PC-3 (cell line): Measurements from ENCODE around the gene HDAC8. TPM values are rescaled to one million over a fixed set of nuclear protein-coding genes. Genes with fewer than 3 reads are reported as not detected.
A peak's percentile ranks its signal among the peaks of the same experiment; 100 is the strongest.
"Not testable (repeated sequence)": the region's sequence is repeated elsewhere in the genome, so short reads cannot be mapped to it uniquely, and the experiment has no call there.

Experiments
- ATAC-seq: fragments of 200-7000 bp; cut with Tn5 transposase; 2 replicates; pipeline ENCODE4 v1.9.1; 2020; ENCODE audit warnings: mild to moderate bottlenecking, moderate library complexity
- BruUV-seq: library from RNA; stranded (reverse); fragments of 400-500 nt; replicated peaks from 2 replicates; lab custom pipeline; 2021; lab: Mats Ljungman, UMichigan
- CTCF ChIA-PET: fragments of 300-600 bp; sonication (Branson Sonifier 250); formaldehyde crosslinking; loops from one replicate; lab custom pipeline; 2022; ENCODE audit warnings: antibody characterized with exemption; lab: Charles Lee
- POLR2A ChIA-PET: fragments of 300-600 bp; sonication (Branson Sonifier 250); formaldehyde crosslinking; loops from one replicate; lab custom pipeline; 2022; ENCODE audit warnings: antibody characterized with exemption; ENCODE audit not compliant: unreplicated experiment; lab: Charles Lee
- DNase-seq: peaks from one replicate; pipeline ENCODE4 v3.0.0-alpha.2; 2015
- H2AFZ ChIP-seq: fragments of 300-600 bp; sonication (generic); 2 replicates; pipeline ENCODE4 v1.6.0; 2016; ENCODE audit warnings: antibody characterized with exemption, low read length
- H3F3A ChIP-seq: fragments of 300-600 bp; sonication (generic); one replicate; pipeline ENCODE4 v1.6.0; 2017; ENCODE audit warnings: antibody characterized with exemption, low read length, control low read depth, mild to moderate bottlenecking; ENCODE audit not compliant: unreplicated experiment
- H3K27ac ChIP-seq: fragments of 300-600 bp; sonication (generic); 2 replicates; pipeline ENCODE4 v1.5.1; 2016; ENCODE audit warnings: mild to moderate bottlenecking, low read length
- H3K27me3 ChIP-seq: fragments of 300-600 bp; sonication (generic); 2 replicates; pipeline ENCODE4 v1.6.1; 2016; ENCODE audit warnings: low read length, mixed read lengths
- H3K36me3 ChIP-seq: fragments of 300-600 bp; sonication (generic); 2 replicates; pipeline ENCODE4 v1.6.1; 2016; ENCODE audit warnings: low read depth, mixed run types, low read length, mixed read lengths
- H3K4me1 ChIP-seq: fragments of 300-600 bp; sonication (generic); 2 replicates; pipeline ENCODE4 v1.5.1; 2016; ENCODE audit warnings: low read length; ENCODE audit not compliant: insufficient read depth
- H3K4me2 ChIP-seq: fragments of 300-600 bp; sonication (generic); 2 replicates; pipeline ENCODE4 v1.6.0; 2016; ENCODE audit warnings: low read length
- H3K4me3 ChIP-seq: fragments of 300-600 bp; sonication (generic); 2 replicates; pipeline ENCODE4 v1.5.1; 2016; ENCODE audit warnings: mild to moderate bottlenecking, low read length, mixed read lengths
- H3K79me2 ChIP-seq: fragments of 300-600 bp; sonication (generic); 2 replicates; pipeline ENCODE4 v1.6.1; 2017; ENCODE audit warnings: low read length, mixed read lengths
- H3K9ac ChIP-seq: fragments of 300-600 bp; sonication (generic); 2 replicates; pipeline ENCODE4 v1.6.0; 2016; ENCODE audit warnings: mild to moderate bottlenecking, low read length
- H3K9me2 ChIP-seq: fragments of 300-600 bp; sonication (generic); replicated peaks from 2 replicates; pipeline ENCODE4 v1.6.1; 2016; ENCODE audit warnings: mixed run types, low read length, mixed read lengths
- H3K9me3 ChIP-seq: fragments of 300-600 bp; sonication (generic); 2 replicates; pipeline ENCODE4 v1.6.1; 2016; ENCODE audit warnings: low read length, mixed read lengths
- H4K20me1 ChIP-seq: fragments of 300-600 bp; sonication (generic); 2 replicates; pipeline ENCODE4 v1.6.1; 2016; ENCODE audit warnings: low read length, mixed read lengths
- CTCF ChIP-seq: fragments of 300-600 bp; sonication (generic); conservative IDR thresholded peaks from 2 replicates; pipeline ENCODE4 v1.5.1; 2017; ENCODE audit warnings: antibody characterized with exemption, low read depth, mild to moderate bottlenecking, low read length
- EZH2 ChIP-seq: fragments of 300-600 bp; sonication (generic); IDR thresholded peaks from one replicate; pipeline ENCODE4 v1.6.1; 2017; ENCODE audit warnings: antibody characterized with exemption, mild to moderate bottlenecking, low read length; ENCODE audit not compliant: unreplicated experiment
- EZH2phosphoT487 ChIP-seq: fragments of 300-600 bp; sonication (generic); IDR thresholded peaks from 2 replicates; pipeline ENCODE4 v1.6.1; 2018; ENCODE audit warnings: mild to moderate bottlenecking, antibody characterized with exemption, low read length, borderline replicate concordance
- intact Hi-C: fragments of 100-400 bp; cut with micrococcal nuclease; formaldehyde crosslinking; loops from 2 replicates; pipeline ENCODE4 v1.9.0; 2023
- total RNA-seq: library from RNA; depleted of rRNA; stranded (reverse); fragments of >200 nt; gene quantifications from 2 replicates; pipeline ENCODE4 v1.2.3, GENCODE V29; 2014

Gene HDAC8
- total RNA-seq, 1 experiment from 2014 or later = 40.5 TPM

GRCh38 chrX:72569786-72570185, 2.9 kb downstream of the HDAC8 start:
- ATAC-seq (peak; percentile 73), DNase-seq (peak; percentile 90)
- Histone ChIP-seq H3K9me2 (no peaks in the 10 kb centered on the region), H3K4me3 (no peak overlapping the region), H3K27me3 (no peaks in the 10 kb centered on the region), H3K4me2 (peak overlapping the region; percentile 68), H3K4me1 (peaks cover 36% of the 10 kb centered on the region), H3K9ac (no peak overlapping the region), H3K79me2 (peaks cover 13% of the 10 kb centered on the region), H3K9me3 (no peaks in the 10 kb centered on the region), H3K27ac (peak overlapping the region; percentile 63), H4K20me1 (peaks cover 21% of the 10 kb centered on the region), H2AFZ (no peak overlapping the region), H3K36me3 (peaks cover 22% of the 10 kb centered on the region), H3F3A (peaks cover 13% of the 10 kb centered on the region)
- no TSS peak for BruUV-seq
- ChIA-PET CTCF (interaction anchor here (0.5 kb wide), 1 partner anchor 84 kb away, joined by 6 read pairs; no protein-coding TSS in a partner anchor), POLR2A (no interaction called here)
- intact Hi-C loops = no loop called here
- TF ChIP-seq CTCF (peak; percentile 57), EZH2phosphoT487 (no peak), EZH2 (no peak)

- Histone ChIP-seq H3K27ac (peak overlapping the region; percentile 63), H3K4me3 (peak overlapping the region; percentile 9; the same call in 1 of the 2 replicates), H3K4me2 (peak overlapping the region; percentile 68), H3K4me1 (peaks cover 35% of the 10 kb centered on the region), H3K9ac (no peak overlapping the region), H2AFZ (no peak overlapping the region), H3K27me3 (no peaks in the 10 kb centered on the region), H4K20me1 (peaks cover 21% of the 10 kb centered on the region), H3K9me2 (no peaks in the 10 kb centered on the region), H3F3A (peaks cover 13% of the 10 kb centered on the region), H3K79me2 (peaks cover 13% of the 10 kb centered on the region), H3K36me3 (peaks cover 23% of the 10 kb centered on the region), H3K9me3 (no peaks in the 10 kb centered on the region)
- no TSS peak for BruUV-seq
- CTCF ChIA-PET = no interaction called here
- ATAC-seq (peak; percentile 53), DNase-seq (peak; percentile 83)
- intact Hi-C loops = no loop called here
- no peak for TF ChIP-seq CTCF
- no peak for TF ChIP-seq EZH2phosphoT487
- TF ChIP-seq EZH2 = no peak
- POLR2A ChIA-PET = no interaction called here
Measured at GRCh38 chrX:72568406-72569092, 4.1 kb downstream of the HDAC8 start.

GRCh38 chrX:72566448-72566847, 6.2 kb downstream of the HDAC8 start:
- no peak overlapping the region for H2AFZ ChIP-seq
- intact Hi-C loops = no loop called here
- H3K4me3 ChIP-seq = no peak overlapping the region
- H3K9ac ChIP-seq = no peak overlapping the region
- no peak overlapping the region for H3K27ac ChIP-seq
- peaks cover 33% of the 10 kb centered on the region for H3K4me1 ChIP-seq
- 0 out of 2 replicates have a peak, but pooled peaks cover 5% of the 10 kb centered on the region for H3K79me2 ChIP-seq
- no TSS peak for BruUV-seq
- no peaks in the 10 kb centered on the region for H3K9me2 ChIP-seq
- H3K9me3 ChIP-seq = no peaks in the 10 kb centered on the region
- DNase-seq (no peak), ATAC-seq (no peak)
- POLR2A ChIA-PET = no interaction called here
- peaks cover 21% of the 10 kb centered on the region for H4K20me1 ChIP-seq
- H3K4me2 ChIP-seq = no peak overlapping the region
- peaks cover 23% of the 10 kb centered on the region for H3K36me3 ChIP-seq
- CTCF ChIA-PET = no interaction called here
- no peak for TF ChIP-seq CTCF
- TF ChIP-seq EZH2 = no peak
- no peak for TF ChIP-seq EZH2phosphoT487
- no peaks in the 10 kb centered on the region for H3K27me3 ChIP-seq
- peaks cover 13% of the 10 kb centered on the region for H3F3A ChIP-seq

- H3F3A ChIP-seq, H3K4me1 ChIP-seq, H3K9me3 ChIP-seq, BruUV-seq, POLR2A ChIA-PET, DNase-seq, H4K20me1 ChIP-seq, H3K36me3 ChIP-seq, H3K9ac ChIP-seq, CTCF ChIA-PET, H3K9me2 ChIP-seq, H3K27me3 ChIP-seq, ATAC-seq, H2AFZ ChIP-seq, H3K4me3 ChIP-seq, H3K79me2 ChIP-seq, intact Hi-C loops, H3K4me2 ChIP-seq, H3K27ac ChIP-seq: not testable (repeated sequence)
Measured at GRCh38 chrX:72559655-72560054, 13.0 kb downstream of the HDAC8 start.
